K562 (cell line): Measurements from ENCODE around the gene NUDCD3. TPM values are rescaled to one million over a fixed set of nuclear protein-coding genes. Genes with fewer than 3 reads are reported as not detected.

ENCODE experiments used
- ATAC-seq: fragments of 200-7000 bp; cut with Tn5 transposase; 3 replicates; pipeline ENCODE4 v1.9.1; 2020; ENCODE audit warnings: moderate library complexity
- BruUV-seq: library from RNA; stranded (reverse); fragments of 400-500 nt; replicated peaks from 2 replicates; lab custom pipeline; 2021; lab: Mats Ljungman, UMichigan
- CTCF ChIA-PET: fragments of 300-600 bp; formaldehyde crosslinking; extraction: SDS; loops from one replicate; lab custom pipeline; 2021; ENCODE audit warnings: low intra/inter-chr PET ratio; lab: Yijun Ruan, JAX
- POLR2A ChIA-PET: fragments of 300-600, 350-650 bp; sonication (Branson Sonifier 250); formaldehyde crosslinking; extraction: SDS; loops from one replicate; lab custom pipeline; 2021; ENCODE audit warnings: antibody characterized with exemption, inconsistent platforms; lab: Yijun Ruan, JAX
- DNase-seq, 4 experiments: peaks; one replicate each; pipeline versions ENCODE4 v3.0.0 to v3.0.0-alpha.2; 2011 to 2018; ENCODE audit warnings: low spot score in 3 of 4, mixed read lengths in 3 of 4; ENCODE audit errors: extremely low read depth in 1 of 4
- FAIRE-seq: peaks from 2 replicates; lab custom pipeline; 2011; peaks lifted over from hg19 to GRCh38; lab: Jason Lieb, UNC
- H2AFZ ChIP-seq: 2 replicates; pipeline ENCODE4 v1.6.0; 2011; ENCODE audit warnings: low read depth, low read length, control low read depth, inconsistent platforms
- H3K27ac ChIP-seq: fragments of 200-600 bp; 3 replicates; pipeline ENCODE4 v1.8.0; 2011; ENCODE audit warnings: low read depth, mild to moderate bottlenecking, control low read depth, inconsistent platforms, low read length, moderate library complexity, mixed read lengths; ENCODE audit errors: extremely low read depth
- H3K27me3 ChIP-seq, 2 experiments: fragments of 300-600 bp in 1 of 2; 2 replicates in 1 of 2; 3 replicates in 1 of 2; pipeline versions ENCODE4 v1.6.0 to v1.8.0; 2011; ENCODE audit warnings: inconsistent platforms in 2 of 2, low read length in 2 of 2, mild to moderate bottlenecking in 1 of 2, mixed read lengths in 1 of 2, moderate library complexity in 1 of 2; ENCODE audit not compliant: control insufficient read depth in 2 of 2, insufficient read depth in 2 of 2
- H3K36me3 ChIP-seq: fragments of 300-600 bp; 3 replicates; pipeline ENCODE4 v1.8.0; 2011; ENCODE audit warnings: mild to moderate bottlenecking, low read length, inconsistent platforms; ENCODE audit not compliant: control insufficient read depth, insufficient read depth
- H3K4me1 ChIP-seq, 2 experiments: fragments of 200-600 bp in 1 of 2; replicated peaks in 1 of 2; 2 replicates in 1 of 2; 3 replicates in 1 of 2; pipeline versions ENCODE4 v1.5.1 to v1.8.0; 2011; ENCODE audit warnings: inconsistent platforms in 2 of 2, low read length in 2 of 2, mild to moderate bottlenecking in 1 of 2, mixed read lengths in 1 of 2, moderate library complexity in 1 of 2; ENCODE audit not compliant: control insufficient read depth in 2 of 2, insufficient read depth in 2 of 2
- H3K4me2 ChIP-seq: 2 replicates; pipeline ENCODE4 v1.6.1; 2011; ENCODE audit warnings: low read length, control low read depth, inconsistent platforms, mixed read lengths; ENCODE audit not compliant: insufficient read depth
- H3K4me3 ChIP-seq: fragments of 200-600 bp; sonication (generic), shearing (Covaris generic); 2 replicates; pipeline ENCODE4 v1.5.1; 2016; ENCODE audit warnings: control low read depth, inconsistent platforms
- H3K79me2 ChIP-seq: fragments of 200-600 bp; 3 replicates; pipeline ENCODE4 v1.8.0; 2011; ENCODE audit warnings: low read length, inconsistent platforms; ENCODE audit not compliant: control insufficient read depth, insufficient read depth
- H3K9ac ChIP-seq, 2 experiments: 2 replicates each; pipeline versions ENCODE4 v1.6.0 to v1.6.1; 2011; ENCODE audit warnings: low read depth in 2 of 2, low read length in 2 of 2, control low read depth in 1 of 2, inconsistent platforms in 1 of 2, mild to moderate bottlenecking in 1 of 2, mixed read lengths in 1 of 2; ENCODE audit not compliant: insufficient read depth in 1 of 2
- H3K9me1 ChIP-seq: one replicate; pipeline ENCODE4 v1.6.0; 2011; ENCODE audit warnings: inconsistent platforms, mild to moderate bottlenecking, low read length, moderate library complexity; ENCODE audit not compliant: control insufficient read depth, insufficient read depth
- H3K9me3 ChIP-seq: replicated peaks from 2 replicates; pipeline ENCODE4 v1.5.1; 2011; ENCODE audit warnings: low read depth, low read length, inconsistent platforms; ENCODE audit not compliant: control insufficient read depth, insufficient read depth
- H4K20me1 ChIP-seq: replicated peaks from 2 replicates; pipeline ENCODE4 v1.6.1; 2011; ENCODE audit warnings: low read length, inconsistent platforms, mixed read lengths; ENCODE audit not compliant: control insufficient read depth, insufficient read depth
- BDP1 ChIP-seq: IDR thresholded peaks from 3 replicates; pipeline ENCODE4 v1.6.1; 2011; ENCODE audit not compliant: insufficient read length, insufficient read depth
- FOXA1 ChIP-seq: fragments of 450-650 bp; IDR thresholded peaks from 2 replicates; pipeline ENCODE4 v1.6.1; 2016; ENCODE audit warnings: mild to moderate bottlenecking, borderline replicate concordance
- HDGF ChIP-seq: fragments of 450-650 bp; IDR thresholded peaks from 2 replicates; pipeline ENCODE4 v1.6.1; 2016
- NCOR1 ChIP-seq: fragments of 450-650 bp; IDR thresholded peaks from 2 replicates; pipeline ENCODE4 v1.6.1; 2016; ENCODE audit warnings: mild to moderate bottlenecking, moderate library complexity
- PHF21A ChIP-seq: fragments of 450-650 bp; IDR thresholded peaks from 2 replicates; pipeline ENCODE4 v1.6.1; 2017; ENCODE audit warnings: low read depth, borderline replicate concordance
- RFX1 ChIP-seq: fragments of 450-650 bp; IDR thresholded peaks from 2 replicates; pipeline ENCODE4 v1.6.1; 2016; ENCODE audit warnings: mild to moderate bottlenecking, moderate library complexity
- RREB1 ChIP-seq: fragments of 250-450 bp; sonication (Bioruptor Pico); IDR thresholded peaks from 2 replicates; pipeline ENCODE4 v1.4.0; 2020
- SIRT6 ChIP-seq: IDR thresholded peaks from one replicate; pipeline ENCODE4 v1.6.1; 2012; ENCODE audit warnings: low read depth, mild to moderate bottlenecking, control low read depth, inconsistent platforms, low read length, moderate library complexity
- SMARCA4 ChIP-seq: fragments of 450-650 bp; IDR thresholded peaks from 2 replicates; pipeline ENCODE4 v1.6.1; 2016
- SRSF9 ChIP-seq: fragments of 200-400 bp; formaldehyde crosslinking; IDR thresholded peaks from 2 replicates; pipeline ENCODE4 v1.6.1; 2017; ENCODE audit warnings: low read depth, low read length, borderline replicate concordance
- UBTF ChIP-seq, 2 experiments: IDR thresholded peaks; 2 replicates each; pipeline ENCODE4 v1.6.1; 2012; ENCODE audit warnings: improper control_type of control experiment in 2 of 2, low read depth in 2 of 2, low read length in 2 of 2, borderline replicate concordance in 1 of 2
- ZNF23 ChIP-seq: fragments of 250-450 bp; sonication (Bioruptor Pico); IDR thresholded peaks from 2 replicates; pipeline ENCODE4 v1.4.0; 2020; ENCODE audit warnings: mild to moderate bottlenecking
- WGBS: fragments of 100-300 bp; shearing (Covaris generic); methylation state at CpG from one replicate; pipeline ENCODE4 v1.1.6; 2016; ENCODE audit warnings: low coverage, mixed read lengths; ENCODE audit not compliant: insufficient coverage; ENCODE audit errors: missing lambda C conversion rate; 5-methylcytosine and 5-hydroxymethylcytosine counted together
- in situ Hi-C: fragments of 300-500 bp; cut with MboI; formaldehyde crosslinking; loops from 4 replicates; pipeline ENCODE4 v1.15.0; 2018; ENCODE audit warnings: inconsistent platforms, mixed read lengths
- intact Hi-C: fragments of 100-400 bp; cut with micrococcal nuclease; formaldehyde crosslinking; loops from 2 replicates; pipeline ENCODE4 v1.14.2; 2022
- polyA plus RNA-seq, 8 experiments: library from polyadenylated mRNA; depleted of rRNA in 4 of 8; stranded (reverse) in 5 of 8; unstranded in 3 of 8; fragments of >200 nt; fragmentation: Nextera tagmentation in 2 of 8; fragmentation: Illumina TruSeq in 1 of 8; extraction: Ambion mirVana in 2 of 8; extraction: Trizol in 1 of 8; gene quantifications; 2 replicates each; pipeline versions ENCODE4 v1.2.1 to v1.2.3, GENCODE V29; 2011 to 2014; ENCODE audit warnings: inconsistent platforms in 1 of 8, missing spikeins in 1 of 8
- total RNA-seq, 7 experiments: library from RNA; depleted of rRNA in 6 of 7; stranded (reverse); fragments of >200 nt in 6 of 7; fragmentation: Illumina TruSeq in 2 of 7; extraction: Trizol in 2 of 7; gene quantifications; 2 replicates each; pipeline versions ENCODE4 v1.2.1 to v1.2.3, GENCODE V29; 2011 to 2021; ENCODE audit warnings: low replicate concordance in 1 of 7
- TF ChIP-seq, protein P1 (sequence below): fragments of 450-650 bp; IDR thresholded peaks from 2 replicates; pipeline ENCODE4 v1.6.1; 2014; ENCODE audit warnings: low read depth, mild to moderate bottlenecking, moderate library complexity, borderline replicate concordance

NUDCD3 gene
- total and polyA plus RNA-seq, 9 of the 15 experiments (the other 6 are each of a cell fraction or from before 2014, with no cell fraction given) = 24.8 to 64.2 (median 42.6) TPM

GRCh38 chr7:44432381-44432977 is 58.0 kb downstream of the NUDCD3 start:
- in situ Hi-C loops = no loop called here
- intact Hi-C loops = no loop called here
- Histone ChIP-seq H3K4me2 (no peak overlapping the region), H2AFZ (no peak overlapping the region), H3K27ac (no peak overlapping the region), H3K79me2 (peaks cover 13% of the 10 kb centered on the region), H4K20me1 (peaks cover 9% of the 10 kb centered on the region), H3K9ac (no peak overlapping the region), H3K9me3 (no peaks in the 10 kb centered on the region), H3K36me3 (peaks cover 19% of the 10 kb centered on the region; the same call in 2 of the 3 replicates), H3K4me1 (peaks cover 4 to 5% of the 10 kb centered on the region in 2 experiments; a peak in 4 of 5 replicates), H3K27me3 (no peaks in the 10 kb centered on the region), H3K9me1 (peaks cover 4% of the 10 kb centered on the region), H3K4me3 (no peak overlapping the region)
- no TSS peak for BruUV-seq
- ATAC-seq = no peak
- no peak for FAIRE-seq
- ChIA-PET CTCF (no interaction called here), POLR2A (interaction anchor here (1.3 kb wide), 1 partner anchor 15 kb away, joined by 3 read pairs; no protein-coding TSS in a partner anchor)
- DNase-seq = no peak
- WGBS = 69% methylated on average over 6 of the region's 6 CpGs
- TF ChIP-seq SMARCA4 (no peak), HDGF (no peak), NCOR1 (no peak), RFX1 (no peak), UBTF (IDR thresholded peaks at IDR 0.05; ENCODE audit: borderline replicate concordance in 1 of 2, low read depth in 2 of 2, low read length in 2 of 2) (no peak), RREB1 (CRISPR knock-in tag) (no peak), FOXA1 (no peak), ZNF23 (CRISPR knock-in tag) (no peak), BDP1 (no peak), SRSF9 (no peak), SIRT6 (no peak), PHF21A (no peak)
- TF ChIP-seq, protein P1, sequence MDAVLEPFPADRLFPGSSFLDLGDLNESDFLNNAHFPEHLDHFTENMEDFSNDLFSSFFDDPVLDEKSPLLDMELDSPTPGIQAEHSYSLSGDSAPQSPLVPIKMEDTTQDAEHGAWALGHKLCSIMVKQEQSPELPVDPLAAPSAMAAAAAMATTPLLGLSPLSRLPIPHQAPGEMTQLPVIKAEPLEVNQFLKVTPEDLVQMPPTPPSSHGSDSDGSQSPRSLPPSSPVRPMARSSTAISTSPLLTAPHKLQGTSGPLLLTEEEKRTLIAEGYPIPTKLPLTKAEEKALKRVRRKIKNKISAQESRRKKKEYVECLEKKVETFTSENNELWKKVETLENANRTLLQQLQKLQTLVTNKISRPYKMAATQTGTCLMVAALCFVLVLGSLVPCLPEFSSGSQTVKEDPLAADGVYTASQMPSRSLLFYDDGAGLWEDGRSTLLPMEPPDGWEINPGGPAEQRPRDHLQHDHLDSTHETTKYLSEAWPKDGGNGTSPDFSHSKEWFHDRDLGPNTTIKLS = no peak
